IMR-90 (cell line): Measurements from ENCODE around the gene QRFP. TPM values are rescaled to one million over a fixed set of nuclear protein-coding genes. Genes with fewer than 3 reads are reported as not detected.

Experiments used
- ATAC-seq: fragments of 200-7000 bp; cut with Tn5 transposase; 2 replicates; pipeline ENCODE4 v1.9.1; 2020; ENCODE audit warnings: low read depth, mild to moderate bottlenecking, moderate library complexity
- BruUV-seq: library from RNA; stranded (reverse); fragments of 400-500 nt; replicated peaks from 2 replicates; lab custom pipeline; 2021; lab: Mats Ljungman, UMichigan
- CTCF ChIA-PET: fragments of 300-600 bp; formaldehyde crosslinking; extraction: SDS; loops from one replicate; lab custom pipeline; 2021; ENCODE audit warnings: antibody characterized with exemption; lab: Yijun Ruan, JAX
- POLR2A ChIA-PET: fragments of 300-600 bp; sonication (Branson Sonifier 250); formaldehyde crosslinking; loops from one replicate; lab custom pipeline; 2022; ENCODE audit warnings: antibody characterized with exemption; ENCODE audit not compliant: unreplicated experiment; lab: Charles Lee
- DNase-seq: peaks from one replicate; pipeline ENCODE4 v3.0.0; 2013
- H2AFZ ChIP-seq: replicated peaks from 2 replicates; pipeline ENCODE3; 2013; ENCODE audit warnings: low read length, mild to moderate bottlenecking; ENCODE audit not compliant: poor library complexity
- H2AK5ac ChIP-seq: 2 replicates; pipeline ENCODE4 v1.6.1; 2013; ENCODE audit warnings: low read depth, low read length, inconsistent platforms
- H2AK9ac ChIP-seq: replicated peaks from 2 replicates; pipeline ENCODE3; 2013; ENCODE audit warnings: mild to moderate bottlenecking, low read depth, low read length, moderate library complexity; ENCODE audit not compliant: poor library complexity
- H2BK120ac ChIP-seq: 2 replicates; pipeline ENCODE4 v1.6.1; 2013; ENCODE audit warnings: low read depth, low read length, inconsistent platforms
- H2BK15ac ChIP-seq: 3 replicates; pipeline ENCODE4 v1.6.1; 2013; ENCODE audit warnings: low read depth, low read length, inconsistent platforms
- H2BK20ac ChIP-seq: 2 replicates; pipeline ENCODE4 v1.6.1; 2013; ENCODE audit warnings: low read depth, mild to moderate bottlenecking, inconsistent platforms, low read length, moderate library complexity
- H2BK5ac ChIP-seq: 2 replicates; pipeline ENCODE4 v1.6.1; 2013; ENCODE audit warnings: mild to moderate bottlenecking, low read depth, low read length, inconsistent platforms; ENCODE audit not compliant: poor library complexity, severe bottlenecking
- H3K14ac ChIP-seq: replicated peaks from 2 replicates; pipeline ENCODE4 v1.6.1; 2013; ENCODE audit warnings: low read depth, low read length, inconsistent platforms
- H3K18ac ChIP-seq: 2 replicates; pipeline ENCODE4 v1.6.1; 2013; ENCODE audit warnings: low read depth, low read length, control low read depth
- H3K23ac ChIP-seq: 2 replicates; pipeline ENCODE4 v1.6.1; 2013; ENCODE audit warnings: low read depth, low read length, inconsistent platforms
- H3K27ac ChIP-seq: 2 replicates; pipeline ENCODE4 v1.5.1; 2013; ENCODE audit warnings: mild to moderate bottlenecking, control low read depth, low read length; ENCODE audit not compliant: insufficient read depth
- H3K27me3 ChIP-seq: 2 replicates; pipeline ENCODE4 v1.6.1; 2013; ENCODE audit warnings: low read length; ENCODE audit not compliant: control insufficient read depth, insufficient read depth
- H3K36me3 ChIP-seq: 2 replicates; pipeline ENCODE4 v1.6.1; 2013; ENCODE audit warnings: low read length, mixed read lengths; ENCODE audit not compliant: control insufficient read depth, insufficient read depth
- H3K4ac ChIP-seq: 2 replicates; pipeline ENCODE4 v1.6.1; 2013; ENCODE audit warnings: low read depth, low read length, inconsistent platforms
- H3K4me1 ChIP-seq: 2 replicates; pipeline ENCODE4 v1.6.1; 2013; ENCODE audit warnings: low read length, mixed read lengths; ENCODE audit not compliant: control insufficient read depth, insufficient read depth
- H3K4me2 ChIP-seq: 2 replicates; pipeline ENCODE4 v1.6.1; 2013; ENCODE audit warnings: low read depth, mild to moderate bottlenecking, control low read depth, low read length, moderate library complexity
- H3K4me3 ChIP-seq: 2 replicates; pipeline ENCODE4 v1.5.1; 2013; ENCODE audit warnings: low read depth, mild to moderate bottlenecking, control low read depth, low read length, moderate library complexity; ENCODE audit not compliant: insufficient read depth
- H3K56ac ChIP-seq: 2 replicates; pipeline ENCODE4 v1.6.1; 2013; ENCODE audit warnings: low read length, inconsistent platforms; ENCODE audit not compliant: insufficient read depth; ENCODE audit errors: extremely low read depth
- H3K79me1 ChIP-seq, 2 experiments: 2 replicates each; pipeline ENCODE4 v1.6.1; 2013; ENCODE audit warnings: low read length in 2 of 2, inconsistent platforms in 1 of 2, low read depth in 1 of 2
- H3K9ac ChIP-seq: 2 replicates; pipeline ENCODE4 v1.6.1; 2013; ENCODE audit warnings: low read depth, low read length, control low read depth
- H3K9me1 ChIP-seq: 2 replicates; pipeline ENCODE4 v1.6.1; 2013; ENCODE audit warnings: low read length, inconsistent platforms; ENCODE audit not compliant: insufficient read depth
- H3K9me3 ChIP-seq: 2 replicates; pipeline ENCODE4 v1.6.1; 2013; ENCODE audit warnings: low read length; ENCODE audit not compliant: control insufficient read depth, insufficient read depth
- H4K20me1 ChIP-seq: 2 replicates; pipeline ENCODE4 v1.6.1; 2013; ENCODE audit warnings: low read length, inconsistent platforms; ENCODE audit not compliant: insufficient read depth
- H4K5ac ChIP-seq: 2 replicates; pipeline ENCODE4 v1.6.1; 2013; ENCODE audit warnings: mild to moderate bottlenecking, low read depth, low read length, control low read depth
- H4K8ac ChIP-seq, 2 experiments: 2 replicates each; pipeline ENCODE4 v1.6.1; 2013; ENCODE audit warnings: low read depth in 2 of 2, low read length in 2 of 2, control low read depth in 1 of 2, inconsistent platforms in 1 of 2
- H4K91ac ChIP-seq: 2 replicates; pipeline ENCODE4 v1.6.1; 2013; ENCODE audit warnings: low read depth, low read length, inconsistent platforms; ENCODE audit not compliant: insufficient read depth
- MAFK ChIP-seq: IDR thresholded peaks from 2 replicates; pipeline ENCODE4 v1.6.1; 2012; ENCODE audit warnings: low read depth, low read length, improper control_type of control experiment
- MAZ ChIP-seq: IDR thresholded peaks from 2 replicates; pipeline ENCODE4 v1.6.1; 2012; ENCODE audit warnings: low read depth, mild to moderate bottlenecking, low read length, improper control_type of control experiment, moderate library complexity, borderline replicate concordance
- MXI1 ChIP-seq: IDR thresholded peaks from 2 replicates; pipeline ENCODE4 v1.6.1; 2012; ENCODE audit warnings: low read depth, mild to moderate bottlenecking, low read length, moderate library complexity, borderline replicate concordance
- NFE2L2 ChIP-seq: fragments of 150-350 bp; IDR thresholded peaks from 2 replicates; pipeline ENCODE4 v1.6.1; 2016; ENCODE audit warnings: low read depth, mild to moderate bottlenecking, low read length
- POLR2A ChIP-seq: IDR thresholded peaks from 2 replicates; pipeline ENCODE4 v1.6.1; 2012; ENCODE audit warnings: mild to moderate bottlenecking, low read depth, low read length
- RAD21 ChIP-seq: IDR thresholded peaks from 2 replicates; pipeline ENCODE4 v1.6.1; 2012; ENCODE audit warnings: low read length, improper control_type of control experiment
- RCOR1 ChIP-seq: IDR thresholded peaks from 2 replicates; pipeline ENCODE4 v1.6.1; 2012; ENCODE audit warnings: mild to moderate bottlenecking, low read length, improper control_type of control experiment; ENCODE audit not compliant: insufficient replicate concordance
- RFX5 ChIP-seq: IDR thresholded peaks from 2 replicates; pipeline ENCODE4 v1.8.0; 2012; ENCODE audit warnings: low read depth, mild to moderate bottlenecking, low read length, moderate library complexity
- SMC3 ChIP-seq: fragments of 150-350 bp; IDR thresholded peaks from 2 replicates; pipeline ENCODE4 v1.6.1; 2016; ENCODE audit warnings: low read depth, mild to moderate bottlenecking, antibody characterized with exemption, low read length, moderate library complexity
- USF2 ChIP-seq: fragments of 150-350 bp; IDR thresholded peaks from 2 replicates; pipeline ENCODE4 v1.6.1; 2017; ENCODE audit warnings: mild to moderate bottlenecking, antibody characterized with exemption, low read length, low read depth
- WGBS, 2 experiments: methylation state at CpG; one replicate each; pipeline versions ENCODE4 v1.1.5 to v1.1.7; 2013; ENCODE audit warnings: missing lambda C conversion rate in 2 of 2; ENCODE audit not compliant: insufficient read length in 1 of 2; ENCODE audit errors: extremely low coverage in 2 of 2; 5-methylcytosine and 5-hydroxymethylcytosine counted together
- dilution Hi-C: fragments of 300-500 bp; cut with HindIII; formaldehyde crosslinking; loops from one replicate; pipeline ENCODE4 v1.14.3; 2018; ENCODE audit warnings: low sequenced_read_pairs; ENCODE audit not compliant: unreplicated experiment
- in situ Hi-C: fragments of 300-500 bp; cut with MboI; formaldehyde crosslinking; loops from 3 replicates; pipeline ENCODE4 v1.14.3; 2019; ENCODE audit warnings: low sequenced_read_pairs, inconsistent platforms, mixed read lengths
- intact Hi-C: fragments of 100-400 bp; cut with micrococcal nuclease; formaldehyde crosslinking; loops from 2 replicates; pipeline ENCODE4 v1.10.0; 2022
- polyA plus RNA-seq, 3 experiments: library from polyadenylated mRNA; depleted of rRNA; stranded (reverse); fragments of >200 nt; gene quantifications; 2 replicates each; pipeline ENCODE4 v1.2.3, GENCODE V29; 2012; ENCODE audit warnings: low replicate concordance in 1 of 3
- total RNA-seq: library from RNA; depleted of rRNA; stranded (reverse); fragments of >200 nt; gene quantifications from 2 replicates; pipeline ENCODE4 v1.2.3, GENCODE V29; 2012
- TF ChIP-seq, protein P1 (sequence below): fragments of 150-350 bp; IDR thresholded peaks from 2 replicates; pipeline ENCODE4 v1.6.1; 2016; ENCODE audit warnings: low read depth, mild to moderate bottlenecking, low read length, moderate library complexity, borderline replicate concordance
- TF ChIP-seq, protein P2 (sequence below): conservative IDR thresholded peaks from 2 replicates; pipeline ENCODE4 v1.5.1; 2012; ENCODE audit warnings: mild to moderate bottlenecking, low read depth, low read length, improper control_type of control experiment

The QRFP gene
- total and polyA plus RNA-seq, 2 of the 4 experiments (the other 2 are of a cell fraction): not detected

DNA sequence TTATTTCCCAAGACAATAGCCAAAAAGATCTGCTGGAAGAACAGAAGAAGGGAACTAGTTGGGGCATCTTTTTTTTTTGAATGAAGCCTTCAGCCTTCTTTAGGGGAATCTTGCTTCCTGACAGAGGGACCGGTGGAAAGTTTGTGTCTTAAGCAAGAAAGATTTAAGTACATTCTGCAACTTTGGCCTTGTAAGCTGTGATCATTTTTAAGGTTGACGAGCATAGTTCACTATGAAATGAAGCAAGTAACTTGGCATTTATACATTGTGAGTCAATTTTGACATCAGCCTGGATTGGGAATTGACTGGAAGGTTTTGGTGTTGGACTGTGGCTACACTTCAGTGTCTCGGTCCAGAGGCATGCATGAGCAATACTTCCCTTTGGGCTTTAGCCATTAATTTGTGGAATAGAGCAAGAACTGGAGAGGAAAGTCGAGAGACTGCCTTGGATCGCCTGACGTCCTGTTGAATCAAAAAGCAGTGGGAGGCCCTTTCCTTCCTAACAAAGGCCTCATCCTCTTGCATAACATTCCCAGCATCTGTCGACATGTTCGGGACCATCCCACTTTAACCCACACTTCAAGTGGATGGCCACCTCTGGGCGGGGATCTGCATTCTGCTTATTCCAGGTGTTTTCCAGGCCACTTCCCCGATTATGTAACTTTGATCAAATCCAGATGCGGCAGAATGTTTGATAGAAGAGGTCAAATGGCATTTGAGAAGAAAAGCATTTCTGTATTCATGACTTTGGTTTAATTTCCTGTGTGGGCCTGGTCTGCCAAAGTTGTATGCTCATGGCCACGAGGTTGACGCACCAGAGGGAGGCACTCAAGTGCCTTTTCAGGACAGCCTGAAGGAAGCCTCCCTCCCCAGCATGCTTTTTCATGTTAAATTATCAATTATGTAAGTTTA, 49.0 kb downstream of the QRFP start:
- Histone ChIP-seq H3K79me1 (peaks cover 4 to 58% of the 10 kb centered on the region in 2 experiments; a peak in 2 of 4 replicates), H3K27me3 (no peaks in the 10 kb centered on the region), H3K23ac (peak overlapping the region; percentile 68; the same call in 1 of the 2 replicates), H3K14ac (peak overlapping the region; percentile 1; the same call in 1 of the 2 replicates), H4K20me1 (peaks cover 72% of the 10 kb centered on the region), H2AK9ac (no peak overlapping the region), H3K4me2 (peak overlapping the region; percentile 81), H3K56ac (peak overlapping the region; percentile 75), H2BK5ac (peak overlapping the region; percentile 94), H2BK15ac (0 out of 3 replicates have a peak overlapping the region, but pooled peaks have one; percentile 7), H3K4ac (peak overlapping the region; percentile 42), H3K9ac (no peak overlapping the region), H4K91ac (peak overlapping the region; percentile 63), H3K27ac (peak overlapping the region; percentile 73), H3K9me3 (no peaks in the 10 kb centered on the region), H2AK5ac (peak overlapping the region; percentile 49), H3K18ac (peak overlapping the region; percentile 50), H4K5ac (no peak overlapping the region; the same call in 1 of the 2 replicates), H4K8ac (peak overlapping the region in 1 of 2 experiments; percentile 12; a peak in 2 of 4 replicates), H2BK20ac (peak overlapping the region; percentile 13), H2AFZ (no peak overlapping the region), H3K4me1 (peaks cover 27% of the 10 kb centered on the region), H3K4me3 (no peak overlapping the region), H3K9me1 (peaks cover 17% of the 10 kb centered on the region), H2BK120ac (peak overlapping the region; percentile 38), H3K36me3 (peaks cover 8% of the 10 kb centered on the region)
- dilution Hi-C loops (no loop called here), in situ Hi-C loops (no loop called here), intact Hi-C loops (loop anchor here (1.0 to 2.0 kb wide), 2 partner anchors 13 to 67 kb away; no protein-coding TSS in a partner anchor)
- CTCF ChIA-PET: interaction anchor here (1.0 to 1.1 kb wide), 2 partner anchors 15 to 120 kb away, joined by 3 to 5 read pairs; no protein-coding TSS in a partner anchor
- ATAC-seq (peak; percentile 76), DNase-seq (peak; percentile 100)
- POLR2A ChIA-PET: no interaction called here
- BruUV-seq: TSS peak; percentile 97
- WGBS, 2 experiments: 0% methylated on average over 2 of the region's 13 CpGs; no CpG with 5 or more reads in 1 of the 2 experiments
- TF ChIP-seq MAZ: no peak
- TF ChIP-seq SMC3: no peak
- no peak for TF ChIP-seq NFE2L2
- TF ChIP-seq USF2: no peak
- TF ChIP-seq, protein P1, sequence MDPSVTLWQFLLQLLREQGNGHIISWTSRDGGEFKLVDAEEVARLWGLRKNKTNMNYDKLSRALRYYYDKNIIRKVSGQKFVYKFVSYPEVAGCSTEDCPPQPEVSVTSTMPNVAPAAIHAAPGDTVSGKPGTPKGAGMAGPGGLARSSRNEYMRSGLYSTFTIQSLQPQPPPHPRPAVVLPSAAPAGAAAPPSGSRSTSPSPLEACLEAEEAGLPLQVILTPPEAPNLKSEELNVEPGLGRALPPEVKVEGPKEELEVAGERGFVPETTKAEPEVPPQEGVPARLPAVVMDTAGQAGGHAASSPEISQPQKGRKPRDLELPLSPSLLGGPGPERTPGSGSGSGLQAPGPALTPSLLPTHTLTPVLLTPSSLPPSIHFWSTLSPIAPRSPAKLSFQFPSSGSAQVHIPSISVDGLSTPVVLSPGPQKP: no peak
- TF ChIP-seq, protein P2, sequence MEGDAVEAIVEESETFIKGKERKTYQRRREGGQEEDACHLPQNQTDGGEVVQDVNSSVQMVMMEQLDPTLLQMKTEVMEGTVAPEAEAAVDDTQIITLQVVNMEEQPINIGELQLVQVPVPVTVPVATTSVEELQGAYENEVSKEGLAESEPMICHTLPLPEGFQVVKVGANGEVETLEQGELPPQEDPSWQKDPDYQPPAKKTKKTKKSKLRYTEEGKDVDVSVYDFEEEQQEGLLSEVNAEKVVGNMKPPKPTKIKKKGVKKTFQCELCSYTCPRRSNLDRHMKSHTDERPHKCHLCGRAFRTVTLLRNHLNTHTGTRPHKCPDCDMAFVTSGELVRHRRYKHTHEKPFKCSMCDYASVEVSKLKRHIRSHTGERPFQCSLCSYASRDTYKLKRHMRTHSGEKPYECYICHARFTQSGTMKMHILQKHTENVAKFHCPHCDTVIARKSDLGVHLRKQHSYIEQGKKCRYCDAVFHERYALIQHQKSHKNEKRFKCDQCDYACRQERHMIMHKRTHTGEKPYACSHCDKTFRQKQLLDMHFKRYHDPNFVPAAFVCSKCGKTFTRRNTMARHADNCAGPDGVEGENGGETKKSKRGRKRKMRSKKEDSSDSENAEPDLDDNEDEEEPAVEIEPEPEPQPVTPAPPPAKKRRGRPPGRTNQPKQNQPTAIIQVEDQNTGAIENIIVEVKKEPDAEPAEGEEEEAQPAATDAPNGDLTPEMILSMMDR: peak; percentile 39
- peak; percentile 37; the same call in 1 of the 2 replicates for TF ChIP-seq MAFK
- no peak for TF ChIP-seq RCOR1
- peak; percentile 54; the same call in 1 of the 2 replicates for TF ChIP-seq MXI1
- TF ChIP-seq RFX5: no peak
- TF ChIP-seq POLR2A: peak; percentile 78
- no peak; the same call in 1 of the 2 replicates for TF ChIP-seq RAD21
